T-cell (primary cell): ENCODE results near the gene SLC25A45. TPM values are rescaled to one million over a fixed set of nuclear protein-coding genes. Genes with fewer than 3 reads are reported as not detected.

Experiments
- ATAC-seq, 4 experiments: fragments of 200-7000 bp in 3 of 4; fragments of 150-1000 bp in 1 of 4; cut with Tn5 transposase; replicated peaks in 1 of 4; 1 replicate in 3 of 4; 2 replicates in 1 of 4; pipeline ENCODE4 v1.10.0; 2021; ENCODE audit warnings: moderate library complexity in 3 of 4, mild to moderate bottlenecking in 2 of 4, moderate number of reproducible peaks in 1 of 4
- CTCF ChIA-PET, 2 donors: fragments of 300-600 bp; sonication (Branson Sonifier 250); formaldehyde crosslinking; loops; one replicate each; lab custom pipeline; 2022; ENCODE audit warnings: antibody characterized with exemption in 2 of 2; lab: Charles Lee
- POLR2A ChIA-PET, 2 donors: fragments of 300-600 bp; sonication (Branson Sonifier 250); formaldehyde crosslinking; loops; one replicate each; lab custom pipeline; 2022; ENCODE audit warnings: antibody characterized with exemption in 2 of 2; lab: Charles Lee
- DNase-seq, 35 experiments: peaks; one replicate each; pipeline versions ENCODE4 v3.0.0 to v3.0.0-alpha.2; 2013 to 2023
- H3K27ac ChIP-seq: one replicate; pipeline ENCODE4 v1.5.1; 2013; ENCODE audit warnings: low read length
- H3K27me3 ChIP-seq, 2 experiments: replicated peaks in 1 of 2; 1 replicate in 1 of 2; 2 replicates in 1 of 2; pipeline versions ENCODE4 v1.6.1 to v1.7.0; 2013; ENCODE audit warnings: low read length in 1 of 2, mixed read lengths in 1 of 2; ENCODE audit not compliant: control insufficient read depth in 2 of 2, insufficient read depth in 2 of 2; ENCODE audit errors: extremely low read depth in 1 of 2
- H3K36me3 ChIP-seq, 2 donors: 1 replicate in 1 of 2; 2 replicates in 1 of 2; pipeline versions ENCODE4 v1.6.1 to v1.7.0; 2013; ENCODE audit warnings: low read length in 1 of 2; ENCODE audit not compliant: control insufficient read depth in 2 of 2, insufficient read depth in 1 of 2; ENCODE audit errors: extremely low read depth in 1 of 2
- H3K4me1 ChIP-seq, 2 experiments: 1 replicate in 1 of 2; 2 replicates in 1 of 2; pipeline versions ENCODE4 v1.6.1 to v1.7.0; 2013; ENCODE audit warnings: low read length in 2 of 2, mixed read lengths in 1 of 2; ENCODE audit not compliant: insufficient read depth in 2 of 2, control insufficient read depth in 1 of 2; ENCODE audit errors: extremely low read depth in 1 of 2
- H3K4me3 ChIP-seq, 2 donors: 1 replicate in 1 of 2; 2 replicates in 1 of 2; pipeline versions ENCODE4 v1.5.1 to v1.7.0; 2013; ENCODE audit warnings: mild to moderate bottlenecking in 2 of 2, low read length in 1 of 2, moderate library complexity in 1 of 2; ENCODE audit not compliant: control insufficient read depth in 1 of 2; ENCODE audit errors: extremely low read depth in 1 of 2
- H3K9me3 ChIP-seq: 2 replicates; pipeline ENCODE4 v1.7.0; 2013
- H3K27ac Mint-ChIP-seq, 2 donors: one replicate each; pipeline ENCODE4 v1.8.0; 2020 to 2021; ENCODE audit warnings: mild to moderate bottlenecking in 2 of 2, mixed read lengths in 2 of 2
- H3K27me3 Mint-ChIP-seq, 2 donors: one replicate each; pipeline ENCODE4 v1.8.0; 2021 to 2022; ENCODE audit warnings: mixed read lengths in 2 of 2
- H3K36me3 Mint-ChIP-seq: one replicate; pipeline ENCODE4 v1.8.0; 2021; ENCODE audit warnings: mixed read lengths
- H3K4me1 Mint-ChIP-seq, 3 donors: one replicate each; pipeline ENCODE4 v1.8.0; 2020 to 2022; ENCODE audit warnings: mixed read lengths in 3 of 3, mild to moderate bottlenecking in 1 of 3
- H3K4me3 Mint-ChIP-seq, 3 donors: one replicate each; pipeline ENCODE4 v1.8.0; 2020 to 2022; ENCODE audit warnings: mild to moderate bottlenecking in 3 of 3, mixed read lengths in 3 of 3, moderate library complexity in 3 of 3
- H3K9me3 Mint-ChIP-seq, 3 donors: one replicate each; pipeline ENCODE4 v1.8.0; 2020 to 2022; ENCODE audit warnings: mixed read lengths in 3 of 3
- WGBS: methylation state at CpG from one replicate; pipeline ENCODE4 v1.1.5; 2013; ENCODE audit warnings: missing lambda C conversion rate; ENCODE audit not compliant: insufficient coverage; 5-methylcytosine and 5-hydroxymethylcytosine counted together
- total RNA-seq, 35 experiments: library from RNA in 6 of 35; stranded (reverse) in 6 of 35; fragments of 120-200 nt in 1 of 35; gene quantifications; one replicate each; pipeline versions ENCODE4 v1.2.1 to v1.2.4 and lab custom pipeline; 2013 to 2026

SLC25A45 gene
- total RNA-seq, 5 donors from 2014 or later (not counting 1 experiment from before 2014, with no cell fraction given) = 18.7 to 72.2 (median 22.6) TPM

DNA sequence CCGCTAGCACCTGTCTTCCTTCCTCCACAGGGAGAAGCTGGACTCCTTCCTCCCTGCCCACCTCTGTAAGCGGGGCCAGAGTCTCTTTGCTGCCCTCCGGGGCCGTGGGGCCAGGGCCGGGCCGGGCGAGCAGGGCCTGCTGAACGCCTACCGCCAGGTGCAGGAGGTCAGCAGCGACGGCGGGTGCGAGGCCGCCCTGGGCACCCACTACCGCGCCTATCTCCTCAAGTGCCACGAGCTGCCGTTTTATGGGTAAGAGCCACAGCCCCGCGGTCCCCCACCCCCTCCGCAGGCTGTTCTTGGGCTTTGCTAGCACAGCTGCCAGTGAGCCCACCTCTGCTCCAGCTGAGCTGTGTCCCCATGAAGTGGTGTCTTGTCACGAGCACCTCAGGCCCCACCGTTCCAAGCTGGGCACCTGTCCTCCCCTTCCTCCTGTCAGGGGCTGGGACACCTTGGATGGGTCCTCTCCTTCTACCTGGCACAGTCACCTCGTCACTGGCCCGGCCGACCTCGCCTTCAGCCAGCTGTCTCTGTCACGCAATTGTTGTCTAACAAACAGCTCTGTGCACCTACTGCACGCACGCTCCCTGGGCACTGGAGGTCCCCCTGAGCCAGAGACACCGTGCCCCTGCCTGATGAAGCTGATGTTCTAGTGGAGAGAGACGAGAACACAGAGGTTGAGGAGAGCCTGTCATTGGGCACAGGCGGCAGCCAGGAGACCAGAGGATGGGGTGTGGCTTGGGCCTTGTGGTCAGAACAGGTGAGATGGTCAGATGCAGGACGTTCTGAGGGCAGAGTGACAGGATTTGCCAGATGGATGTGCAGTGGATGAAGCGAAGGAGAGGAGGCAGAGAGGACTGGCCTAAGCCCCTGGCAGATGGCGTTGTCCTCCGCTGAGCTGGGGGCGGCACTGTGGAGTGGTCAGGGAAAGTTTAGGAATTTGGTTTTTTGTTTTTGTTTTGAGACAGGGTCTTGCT, 14.6 kb upstream of the SLC25A45 start:
- Histone ChIP-seq H3K36me3 (peaks cover 19 to 63% of the 10 kb centered on the region in 2 donors), H3K4me3 (no peak overlapping the region), H3K4me1 (peaks cover 0 to under 1% of the 10 kb centered on the region in 2 experiments), H3K27ac (no peak overlapping the region), H3K27me3 (no peaks in the 10 kb centered on the region), H3K9me3 (no peaks in the 10 kb centered on the region)
- peaks cover 0 to 6% (median 3%) of the 10 kb centered on the region in 3 donors for H3K4me1 Mint-ChIP-seq
- peak overlapping the region in 1 of 2 donors; percentile 39 for H3K27ac Mint-ChIP-seq
- no peak for DNase-seq
- ChIA-PET POLR2A (interaction anchor here in 1 of 2 donors (0.6 kb wide), 1 partner anchor 123 kb away, joined by 3 read pairs; no protein-coding TSS in a partner anchor), CTCF (no interaction called here)
- no peak for ATAC-seq
- no peaks in the 10 kb centered on the region for H3K9me3 Mint-ChIP-seq
- H3K4me3 Mint-ChIP-seq = no peak overlapping the region
- WGBS = 93% methylated on average over 33 of the region's 38 CpGs
- H3K36me3 Mint-ChIP-seq = peaks cover 20% of the 10 kb centered on the region
- H3K27me3 Mint-ChIP-seq = no peaks in the 10 kb centered on the region

DNA sequence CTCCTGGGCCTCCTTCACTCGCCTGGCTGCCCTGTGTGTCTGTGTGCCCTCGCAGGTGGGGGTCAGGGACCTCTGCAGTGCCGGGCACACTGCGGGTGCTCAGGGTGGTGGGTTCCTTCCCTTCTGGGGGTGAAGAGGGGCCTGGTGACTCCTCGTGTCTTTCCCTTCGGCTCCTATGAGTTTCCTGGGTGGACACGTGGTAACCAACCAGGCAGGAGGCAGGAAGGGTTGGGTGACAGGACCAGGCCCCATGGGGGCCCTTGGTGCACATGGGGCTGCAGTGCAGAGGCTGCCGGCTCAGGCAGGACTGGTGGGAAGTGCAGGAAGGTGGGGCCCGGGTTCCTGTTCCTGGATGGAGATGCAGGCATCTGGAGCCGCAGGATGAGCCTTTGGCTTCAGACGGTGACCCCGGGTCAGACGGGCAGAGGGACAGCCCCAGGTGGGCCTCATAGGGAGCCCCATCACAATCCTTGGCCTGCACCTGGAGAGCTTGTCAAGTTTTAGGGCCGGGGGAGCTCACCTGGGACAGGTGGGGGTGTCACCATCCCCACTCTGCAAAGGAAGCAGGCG, 13.6 kb upstream of the SLC25A45 start:
- no peak overlapping the region for H3K4me3 Mint-ChIP-seq
- CTCF ChIA-PET = no interaction called here
- peaks cover 19 to 71% of the 10 kb centered on the region in 2 donors for H3K36me3 ChIP-seq
- no peak overlapping the region for H3K27ac ChIP-seq
- no peaks in the 10 kb centered on the region for H3K27me3 ChIP-seq
- 92% methylated on average over 10 of the region's 15 CpGs for WGBS
- H3K27ac Mint-ChIP-seq = no peak overlapping the region
- POLR2A ChIA-PET = no interaction called here
- H3K4me1 ChIP-seq = peaks cover 0 to 8% of the 10 kb centered on the region in 2 experiments
- DNase-seq (no peak), ATAC-seq (no peak)
- H3K9me3 ChIP-seq = no peaks in the 10 kb centered on the region
- peaks cover 20% of the 10 kb centered on the region for H3K36me3 Mint-ChIP-seq
- H3K27me3 Mint-ChIP-seq = no peaks in the 10 kb centered on the region
- H3K4me3 ChIP-seq = no peak overlapping the region
- H3K4me1 Mint-ChIP-seq = peaks cover 5 to 13% (median 9%) of the 10 kb centered on the region in 3 donors
- no peaks in the 10 kb centered on the region for H3K9me3 Mint-ChIP-seq

- Histone ChIP-seq H3K27ac (no peak overlapping the region), H3K27me3 (no peaks in the 10 kb centered on the region), H3K4me3 (no peak overlapping the region), H3K4me1 (peaks cover 0 to 28% of the 10 kb centered on the region in 2 experiments), H3K9me3 (no peaks in the 10 kb centered on the region), H3K36me3 (peaks cover 13 to 59% of the 10 kb centered on the region in 2 donors)
- Mint-ChIP-seq H3K4me1 (peaks cover 15 to 30% (median 20%) of the 10 kb centered on the region in 3 donors), H3K27me3 (no peaks in the 10 kb centered on the region), H3K4me3 (no peak overlapping the region), H3K27ac (no peak overlapping the region), H3K9me3 (no peaks in the 10 kb centered on the region), H3K36me3 (peaks cover 17% of the 10 kb centered on the region)
- DNase-seq (no peak), ATAC-seq (no peak)
- ChIA-PET POLR2A (interaction anchor here in 1 of 2 donors (0.6 kb wide), 1 partner anchor 60 kb away, joined by 3 read pairs; no protein-coding TSS in a partner anchor), CTCF (interaction anchor here in 1 of 2 donors (0.6 kb wide), 1 partner anchor 11 kb away, joined by 8 read pairs; no protein-coding TSS in a partner anchor)
- 100% methylated on average over 16 of the region's 20 CpGs for WGBS
These were observed 11.7 kb upstream of the SLC25A45 start for GRCh38 chr11:65394125-65394536.

- Histone ChIP-seq H3K4me1 (peaks cover 0 to 33% of the 10 kb centered on the region in 2 experiments), H3K4me3 (no peak overlapping the region), H3K27me3 (no peaks in the 10 kb centered on the region), H3K9me3 (no peaks in the 10 kb centered on the region), H3K36me3 (peaks cover 17 to 64% of the 10 kb centered on the region in 2 donors), H3K27ac (no peak overlapping the region)
- 91% methylated on average over 11 of the region's 17 CpGs for WGBS
- H3K36me3 Mint-ChIP-seq = peaks cover 21% of the 10 kb centered on the region
- H3K9me3 Mint-ChIP-seq = no peaks in the 10 kb centered on the region
- POLR2A ChIA-PET = interaction anchor here in 1 of 2 donors (0.6 kb wide), 1 partner anchor 60 kb away, joined by 3 read pairs; no protein-coding TSS in a partner anchor
- no peak for ATAC-seq
- no peak for DNase-seq
- H3K4me1 Mint-ChIP-seq = peaks cover 20 to 36% (median 25%) of the 10 kb centered on the region in 3 donors
- H3K27me3 Mint-ChIP-seq = no peaks in the 10 kb centered on the region
- CTCF ChIA-PET = interaction anchor here in 1 of 2 donors (0.6 kb wide), 1 partner anchor 10 kb away, joined by 8 read pairs; no protein-coding TSS in a partner anchor
- H3K27ac Mint-ChIP-seq = no peak overlapping the region
- no peak overlapping the region for H3K4me3 Mint-ChIP-seq
These were observed 11.2 kb upstream of the SLC25A45 start for GRCh38 chr11:65393513-65394079.

DNA sequence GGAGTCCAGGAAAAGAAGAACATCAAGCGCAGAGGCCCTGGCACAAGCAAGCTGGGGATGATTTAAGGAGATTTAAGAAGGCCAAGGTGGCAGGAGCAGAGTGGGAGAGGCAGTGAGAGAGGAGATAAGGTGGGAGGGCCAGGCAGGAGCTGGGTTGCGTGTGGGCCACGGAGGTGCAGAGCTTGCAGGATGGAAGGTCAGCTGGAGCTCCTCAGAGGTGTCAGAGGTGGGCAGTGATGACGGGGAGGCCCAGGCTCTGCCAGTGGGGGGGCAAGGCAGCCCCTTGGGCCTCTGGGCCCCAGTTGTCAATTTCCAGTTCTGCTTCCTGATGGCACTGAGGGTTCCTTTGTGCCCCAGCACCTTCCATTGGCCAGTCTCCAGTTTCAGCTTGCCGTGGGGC, 10.5 kb upstream of the SLC25A45 start:
- no peak overlapping the region for H3K27ac ChIP-seq
- Mint-ChIP-seq H3K36me3 (peaks cover 16% of the 10 kb centered on the region), H3K9me3 (no peaks in the 10 kb centered on the region), H3K4me1 (peaks cover 27 to 42% (median 32%) of the 10 kb centered on the region in 3 donors), H3K27ac (no peak overlapping the region), H3K27me3 (no peaks in the 10 kb centered on the region), H3K4me3 (no peak overlapping the region)
- WGBS = 97% methylated on average over 5 of the region's 5 CpGs
- H3K4me1 ChIP-seq = peaks cover 3 to 40% of the 10 kb centered on the region in 2 experiments
- CTCF ChIA-PET = no interaction called here
- ATAC-seq = no peak
- POLR2A ChIA-PET = no interaction called here
- H3K4me3 ChIP-seq = no peak overlapping the region
- no peaks in the 10 kb centered on the region for H3K27me3 ChIP-seq
- DNase-seq = no peak
- H3K9me3 ChIP-seq = no peaks in the 10 kb centered on the region
- peaks cover 21 to 67% of the 10 kb centered on the region in 2 donors for H3K36me3 ChIP-seq
